ENCODE results near the gene AJAP1.

Gene AJAP1

GRCh38 chr1:4761324-4761723 is 106.9 kb downstream of the AJAP1 start:
- WGBS (ENCODE audit: extremely low coverage, insufficient coverage, low lambda C conversion rate): no CpG with 5 or more reads among the region's 5 CpGs
- no peaks in the 10 kb centered on the region for H3K79me1 ChIP-seq (ENCODE audit: low read length)

GRCh38 chr1:4762146-4762545 is 107.7 kb downstream of the AJAP1 start:
- no CpG with 5 or more reads among the region's 7 CpGs for WGBS (ENCODE audit: extremely low coverage, insufficient coverage, low lambda C conversion rate)
- Histone ChIP-seq H3K36me3 (ENCODE audit: control insufficient read depth, insufficient read depth, low read length) (no peaks in the 10 kb centered on the region), H2BK120ac (ENCODE audit: low read depth, low read length) (no peak overlapping the region), H3K18ac (ENCODE audit: low read length) (no peak overlapping the region), H3K27me3 (ENCODE audit: insufficient read depth, low read length, poor library complexity) (no peaks in the 10 kb centered on the region), H3K4ac (ENCODE audit: low read depth, low read length) (no peak overlapping the region), H3K79me2 (ENCODE audit: control insufficient read depth, insufficient read depth, low read length) (no peaks in the 10 kb centered on the region), H3K27ac (ENCODE audit: low read depth, low read length) (no peak overlapping the region), H2AK5ac (ENCODE audit: low read length) (no peak overlapping the region), H3K79me1 (ENCODE audit: low read length) (no peaks in the 10 kb centered on the region), H3K4me2 (ENCODE audit: low read length) (no peak overlapping the region), H4K8ac (ENCODE audit: low read depth, low read length) (no peak overlapping the region), H3K4me1 (ENCODE audit: control insufficient read depth, low read depth, low read length) (peaks cover 2% of the 10 kb centered on the region), H2BK5ac (ENCODE audit: low read length) (no peak overlapping the region), H2BK15ac (replicated peaks; ENCODE audit: low read depth) (no peak overlapping the region), H3K23ac (ENCODE audit: low read length) (no peak overlapping the region), H3K56ac (ENCODE audit: low read length) (no peak overlapping the region), H4K5ac (ENCODE audit: low read length) (no peak overlapping the region), H3K4me3 (ENCODE audit: low read length) (no peak overlapping the region), H3K9ac (ENCODE audit: low read length) (no peak overlapping the region)
- DNase-seq: peak; percentile 51

More at GRCh38 chr1:4761324-4761723, 106.9 kb downstream of the AJAP1 start:
- Histone ChIP-seq H3K27me3 (ENCODE audit: insufficient read depth, low read length, poor library complexity) (no peaks in the 10 kb centered on the region), H2AK5ac (ENCODE audit: low read length) (no peak overlapping the region), H2BK5ac (ENCODE audit: low read length) (no peak overlapping the region), H3K4me3 (ENCODE audit: low read length) (no peak overlapping the region), H3K4ac (ENCODE audit: low read depth, low read length) (no peak overlapping the region), H3K36me3 (ENCODE audit: control insufficient read depth, insufficient read depth, low read length) (no peaks in the 10 kb centered on the region), H2BK120ac (ENCODE audit: low read depth, low read length) (no peak overlapping the region), H3K4me1 (ENCODE audit: control insufficient read depth, low read depth, low read length) (peaks cover 7% of the 10 kb centered on the region), H3K23ac (ENCODE audit: low read length) (no peak overlapping the region), H3K56ac (ENCODE audit: low read length) (no peak overlapping the region), H3K79me2 (ENCODE audit: control insufficient read depth, insufficient read depth, low read length) (no peaks in the 10 kb centered on the region), H3K27ac (ENCODE audit: low read depth, low read length) (no peak overlapping the region), H4K5ac (ENCODE audit: low read length) (no peak overlapping the region), H2BK15ac (replicated peaks; ENCODE audit: low read depth) (no peak overlapping the region), H3K4me2 (ENCODE audit: low read length) (no peak overlapping the region), H3K18ac (ENCODE audit: low read length) (no peak overlapping the region), H4K8ac (ENCODE audit: low read depth, low read length) (no peak overlapping the region), H3K9ac (ENCODE audit: low read length) (no peak overlapping the region)
- DNase-seq: no peak

GRCh38 chr1:4767308-4767707 is 112.9 kb downstream of the AJAP1 start:
- H3K4me1 ChIP-seq (ENCODE audit: control insufficient read depth, low read depth, low read length): no peaks in the 10 kb centered on the region
- H3K79me1 ChIP-seq (ENCODE audit: low read length): no peaks in the 10 kb centered on the region
- no peaks in the 10 kb centered on the region for H3K27me3 ChIP-seq (ENCODE audit: insufficient read depth, low read length, poor library complexity)
- no peak overlapping the region for H3K4me2 ChIP-seq (ENCODE audit: low read length)
- no peak overlapping the region for H3K9ac ChIP-seq (ENCODE audit: low read length)
- H3K56ac ChIP-seq (ENCODE audit: low read length): no peak overlapping the region
- no peak overlapping the region for H2BK5ac ChIP-seq (ENCODE audit: low read length)
- H2BK120ac ChIP-seq (ENCODE audit: low read depth, low read length): no peak overlapping the region
- H3K36me3 ChIP-seq (ENCODE audit: control insufficient read depth, insufficient read depth, low read length): no peaks in the 10 kb centered on the region
- H3K18ac ChIP-seq (ENCODE audit: low read length): no peak overlapping the region
- H4K8ac ChIP-seq (ENCODE audit: low read depth, low read length): no peak overlapping the region
- no peak overlapping the region for H2BK15ac ChIP-seq (replicated peaks; ENCODE audit: low read depth)
- no peak overlapping the region for H3K4ac ChIP-seq (ENCODE audit: low read depth, low read length)
- H3K27ac ChIP-seq (ENCODE audit: low read depth, low read length): no peak overlapping the region
- no peak overlapping the region for H3K23ac ChIP-seq (ENCODE audit: low read length)
- no peak overlapping the region for H3K4me3 ChIP-seq (ENCODE audit: low read length)
- H4K5ac ChIP-seq (ENCODE audit: low read length): no peak overlapping the region
- no peaks in the 10 kb centered on the region for H3K79me2 ChIP-seq (ENCODE audit: control insufficient read depth, insufficient read depth, low read length)
- WGBS (ENCODE audit: extremely low coverage, insufficient coverage, low lambda C conversion rate): 100% methylated on average over 4 of the region's 4 CpGs
- DNase-seq: no peak
- H2AK5ac ChIP-seq (ENCODE audit: low read length): no peak overlapping the region

- Histone ChIP-seq H3K27ac (ENCODE audit: low read depth, low read length) (no peak overlapping the region), H3K4me3 (ENCODE audit: low read length) (no peak overlapping the region), H3K4me1 (ENCODE audit: control insufficient read depth, low read depth, low read length) (no peaks in the 10 kb centered on the region), H3K56ac (ENCODE audit: low read length) (no peak overlapping the region), H2BK15ac (replicated peaks; ENCODE audit: low read depth) (no peak overlapping the region), H3K9ac (ENCODE audit: low read length) (no peak overlapping the region), H3K4me2 (ENCODE audit: low read length) (no peak overlapping the region), H3K36me3 (ENCODE audit: control insufficient read depth, insufficient read depth, low read length) (no peaks in the 10 kb centered on the region), H3K27me3 (ENCODE audit: insufficient read depth, low read length, poor library complexity) (no peaks in the 10 kb centered on the region), H4K8ac (ENCODE audit: low read depth, low read length) (no peak overlapping the region), H4K5ac (ENCODE audit: low read length) (no peak overlapping the region), H3K4ac (ENCODE audit: low read depth, low read length) (no peak overlapping the region), H2BK120ac (ENCODE audit: low read depth, low read length) (no peak overlapping the region), H3K23ac (ENCODE audit: low read length) (no peak overlapping the region), H3K79me1 (ENCODE audit: low read length) (no peaks in the 10 kb centered on the region), H3K79me2 (ENCODE audit: control insufficient read depth, insufficient read depth, low read length) (no peaks in the 10 kb centered on the region), H3K18ac (ENCODE audit: low read length) (no peak overlapping the region), H2BK5ac (ENCODE audit: low read length) (no peak overlapping the region), H2AK5ac (ENCODE audit: low read length) (no peak overlapping the region)
- peak; percentile 14 for DNase-seq
- WGBS (ENCODE audit: extremely low coverage, insufficient coverage, low lambda C conversion rate): no CpG with 5 or more reads among the region's 6 CpGs
These were observed 114.1 kb downstream of the AJAP1 start for GRCh38 chr1:4768553-4768952.

- H2BK15ac ChIP-seq (replicated peaks; ENCODE audit: low read depth): no peak overlapping the region
- H3K79me1 ChIP-seq (ENCODE audit: low read length): no peaks in the 10 kb centered on the region
- H3K18ac ChIP-seq (ENCODE audit: low read length): no peak overlapping the region
- H4K8ac ChIP-seq (ENCODE audit: low read depth, low read length): no peak overlapping the region
- no CpG with 5 or more reads among the region's 18 CpGs for WGBS (ENCODE audit: extremely low coverage, insufficient coverage, low lambda C conversion rate)
- H4K5ac ChIP-seq (ENCODE audit: low read length): no peak overlapping the region
- no peak overlapping the region for H3K4me3 ChIP-seq (ENCODE audit: low read length)
- no peaks in the 10 kb centered on the region for H3K79me2 ChIP-seq (ENCODE audit: control insufficient read depth, insufficient read depth, low read length)
- no peak overlapping the region for H2BK5ac ChIP-seq (ENCODE audit: low read length)
- no peaks in the 10 kb centered on the region for H3K27me3 ChIP-seq (ENCODE audit: insufficient read depth, low read length, poor library complexity)
- no peak overlapping the region for H3K23ac ChIP-seq (ENCODE audit: low read length)
- DNase-seq: no peak
- no peaks in the 10 kb centered on the region for H3K4me1 ChIP-seq (ENCODE audit: control insufficient read depth, low read depth, low read length)
- H3K4ac ChIP-seq (ENCODE audit: low read depth, low read length): no peak overlapping the region
- no peak overlapping the region for H3K9ac ChIP-seq (ENCODE audit: low read length)
- no peak overlapping the region for H3K4me2 ChIP-seq (ENCODE audit: low read length)
- H2BK120ac ChIP-seq (ENCODE audit: low read depth, low read length): no peak overlapping the region
- H3K56ac ChIP-seq (ENCODE audit: low read length): no peak overlapping the region
- H3K36me3 ChIP-seq (ENCODE audit: control insufficient read depth, insufficient read depth, low read length): no peaks in the 10 kb centered on the region
- H2AK5ac ChIP-seq (ENCODE audit: low read length): no peak overlapping the region
- no peak overlapping the region for H3K27ac ChIP-seq (ENCODE audit: low read depth, low read length)
These were observed 115.3 kb downstream of the AJAP1 start for GRCh38 chr1:4769516-4770280.

- Histone ChIP-seq H3K4me1 (ENCODE audit: control insufficient read depth, low read depth, low read length) (no peaks in the 10 kb centered on the region), H2AK5ac (ENCODE audit: low read length) (no peak overlapping the region), H4K5ac (ENCODE audit: low read length) (no peak overlapping the region), H3K23ac (ENCODE audit: low read length) (no peak overlapping the region), H3K18ac (ENCODE audit: low read length) (no peak overlapping the region), H2BK5ac (ENCODE audit: low read length) (no peak overlapping the region), H3K9ac (ENCODE audit: low read length) (no peak overlapping the region), H3K79me1 (ENCODE audit: low read length) (no peaks in the 10 kb centered on the region), H3K36me3 (ENCODE audit: control insufficient read depth, insufficient read depth, low read length) (no peaks in the 10 kb centered on the region), H2BK15ac (replicated peaks; ENCODE audit: low read depth) (no peak overlapping the region), H3K4me2 (ENCODE audit: low read length) (no peak overlapping the region), H4K8ac (ENCODE audit: low read depth, low read length) (no peak overlapping the region), H2BK120ac (ENCODE audit: low read depth, low read length) (no peak overlapping the region), H3K4me3 (ENCODE audit: low read length) (no peak overlapping the region), H3K4ac (ENCODE audit: low read depth, low read length) (no peak overlapping the region), H3K56ac (ENCODE audit: low read length) (no peak overlapping the region), H3K27ac (ENCODE audit: low read depth, low read length) (no peak overlapping the region), H3K79me2 (ENCODE audit: control insufficient read depth, insufficient read depth, low read length) (no peaks in the 10 kb centered on the region), H3K27me3 (ENCODE audit: insufficient read depth, low read length, poor library complexity) (no peaks in the 10 kb centered on the region)
- no peak for DNase-seq
- WGBS (ENCODE audit: extremely low coverage, insufficient coverage, low lambda C conversion rate): no CpG with 5 or more reads among the region's 8 CpGs
These were observed 116.3 kb downstream of the AJAP1 start for GRCh38 chr1:4770713-4771112.
